HG03521 (cell line): ENCODE data around the gene DNAAF5.
A peak's percentile ranks its signal among the peaks of the same experiment; 100 is the strongest.

Source experiments
- ATAC-seq: cut with Tn5 transposase; IDR thresholded peaks from one replicate; pipeline ENCODE4 v1.9.1; 2021; ENCODE audit warnings: mild to moderate bottlenecking, moderate library complexity; ENCODE audit not compliant: unreplicated experiment

Gene DNAAF5

DNA sequence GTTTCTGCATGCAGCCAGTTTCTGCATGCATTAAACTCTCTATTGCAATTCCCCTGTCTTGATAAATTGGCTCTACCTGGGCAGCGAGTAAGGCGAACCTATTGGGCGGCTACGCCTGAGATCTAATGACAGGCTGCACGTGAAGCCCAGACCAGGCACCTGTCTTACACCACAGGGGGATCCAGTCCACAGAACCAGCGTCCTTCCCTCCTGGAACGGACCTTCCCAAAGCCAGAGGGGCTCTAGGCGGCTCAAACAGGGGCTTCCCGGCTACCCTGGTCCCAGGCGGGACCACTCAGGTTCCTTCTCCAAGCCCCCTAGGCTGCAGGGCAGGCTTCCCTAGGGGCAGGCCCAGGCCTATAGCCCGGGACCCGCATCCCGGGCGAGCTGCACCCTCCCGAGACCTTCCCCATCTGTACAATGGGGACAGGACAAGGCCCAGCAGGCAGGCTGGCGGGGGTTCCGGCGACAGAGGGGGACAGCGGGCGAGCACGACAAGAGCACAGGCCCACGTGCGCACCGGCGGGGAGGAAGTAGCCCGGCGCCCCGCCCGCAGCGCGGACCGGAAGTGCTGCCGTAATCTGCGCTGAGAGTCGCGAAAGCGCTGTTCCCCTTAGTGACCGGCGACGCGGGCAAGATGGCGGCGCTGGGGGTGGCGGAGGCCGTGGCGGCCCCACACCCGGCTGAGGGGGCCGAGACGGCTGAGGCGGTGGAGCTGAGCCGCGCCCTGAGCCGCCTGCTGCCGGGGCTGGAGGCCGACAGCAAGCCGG lies at the start of gene DNAAF5:
DNAAF5 (plus strand) TSS at position 616 of the 770 bp plus-strand sequence; CDS start at position 638, 22 bp downstream.
- ATAC-seq = peak; percentile 83

GRCh38 chr7:676972-677385 lies 49.5 kb upstream of the DNAAF5 start:
- no peak for ATAC-seq

DNA sequence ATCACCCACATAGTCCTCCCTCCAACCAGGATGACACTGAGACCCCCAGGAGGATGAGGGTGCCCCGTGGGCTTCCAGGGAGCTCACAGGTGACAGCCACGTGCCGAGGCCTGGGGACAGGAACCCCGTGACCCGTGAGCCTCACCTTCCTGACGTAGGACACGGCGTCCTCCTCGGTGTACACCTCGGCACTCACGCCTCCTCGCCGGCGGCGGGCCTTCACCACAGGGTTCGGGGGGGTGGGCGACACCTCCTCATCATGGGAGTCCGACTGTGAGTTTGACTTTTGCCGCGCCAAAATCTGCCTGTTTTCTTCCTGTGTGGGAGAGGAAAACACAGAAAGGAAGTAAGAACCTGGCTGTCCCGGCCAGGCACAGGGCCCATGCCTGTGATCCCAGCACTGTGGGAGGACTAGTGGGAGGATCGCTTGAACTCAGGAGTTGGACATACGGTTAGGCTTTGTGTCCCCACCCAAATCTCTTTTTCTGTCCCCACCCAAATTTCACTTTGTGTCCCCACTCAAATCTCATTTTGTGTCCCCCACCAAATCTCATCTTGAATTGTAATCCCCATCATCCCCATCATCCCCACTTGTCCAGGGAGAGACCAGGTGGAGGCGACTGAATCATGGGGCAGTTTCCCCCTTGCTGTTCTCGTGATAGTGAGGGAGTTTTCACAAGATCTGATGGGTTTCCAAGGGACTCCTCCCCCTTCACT lies 45.9 kb upstream of the DNAAF5 start:
- no peak for ATAC-seq

DNA sequence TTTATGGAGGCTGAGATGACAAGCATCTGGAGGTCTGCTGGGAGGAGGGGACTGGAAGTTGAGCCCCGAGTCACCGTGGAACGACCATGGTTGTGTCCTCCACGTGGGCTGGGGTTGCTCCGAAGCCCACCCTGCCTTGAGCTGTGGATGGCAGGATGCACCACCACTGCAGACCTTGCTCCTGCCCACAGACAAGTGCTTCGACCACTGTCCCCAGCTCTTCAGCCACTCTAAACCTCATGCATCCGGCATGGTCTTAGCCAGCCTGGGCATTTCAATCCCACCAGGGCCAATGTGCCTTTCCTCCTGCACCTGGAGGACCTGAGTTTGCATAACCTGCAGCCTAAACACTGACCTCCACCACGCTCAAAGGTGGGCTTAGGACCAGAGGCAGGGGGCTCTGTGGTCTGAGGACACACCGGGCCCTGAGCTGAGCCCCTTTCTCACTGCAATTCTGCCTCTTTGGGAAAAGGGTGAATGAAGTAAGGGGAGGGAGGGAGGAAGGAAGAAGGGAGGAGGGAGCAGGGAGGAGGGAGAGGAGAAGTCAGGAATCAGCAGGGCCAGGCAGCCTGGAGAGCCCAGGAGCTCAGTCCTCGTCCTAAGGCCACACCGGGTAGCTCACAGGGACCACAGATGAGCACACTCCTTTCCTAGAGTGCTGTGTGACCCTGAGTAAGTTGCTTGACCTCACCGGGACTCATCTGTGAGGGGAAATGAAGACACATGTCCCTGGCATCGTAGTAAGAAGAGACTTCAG lies 44.8 kb upstream of the DNAAF5 start:
- ATAC-seq = no peak

GRCh38 chr7:682810-683209 lies 43.7 kb upstream of the DNAAF5 start:
- no peak for ATAC-seq

DNA sequence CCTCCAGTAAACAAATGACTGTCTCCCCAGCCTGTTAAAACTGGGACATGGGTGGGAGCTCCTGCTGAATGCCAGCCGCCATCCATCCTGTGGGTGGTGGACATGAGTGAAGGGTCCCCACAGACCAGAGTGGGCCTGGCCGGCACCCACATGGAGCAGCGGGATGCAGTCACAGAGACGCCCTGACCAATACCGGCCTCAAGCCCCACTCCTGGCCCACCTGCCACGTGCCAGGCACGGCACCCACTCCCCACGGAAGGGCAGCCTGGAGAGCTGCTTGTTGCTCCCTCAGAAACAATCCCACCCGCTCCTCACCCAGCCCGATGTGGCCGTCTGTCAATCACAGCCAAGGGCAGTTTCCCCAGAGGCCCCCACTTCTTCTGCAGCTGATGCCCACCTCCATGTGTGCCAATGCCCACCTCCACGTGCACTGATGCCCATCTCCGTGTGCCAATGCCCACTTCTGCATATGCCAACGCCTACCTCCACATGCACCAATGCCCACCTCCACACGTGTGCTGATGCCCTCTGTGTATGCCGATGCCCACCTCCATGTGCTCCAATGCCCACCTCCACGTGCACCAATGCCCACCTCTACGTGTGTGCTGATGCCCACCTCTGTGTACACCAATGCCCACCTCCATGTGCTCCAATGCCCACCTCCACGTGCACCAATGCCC lies 42.8 kb upstream of the DNAAF5 start:
- ATAC-seq = no peak

GRCh38 chr7:684416-684815 lies 42.1 kb upstream of the DNAAF5 start:
- ATAC-seq = no peak

DNA sequence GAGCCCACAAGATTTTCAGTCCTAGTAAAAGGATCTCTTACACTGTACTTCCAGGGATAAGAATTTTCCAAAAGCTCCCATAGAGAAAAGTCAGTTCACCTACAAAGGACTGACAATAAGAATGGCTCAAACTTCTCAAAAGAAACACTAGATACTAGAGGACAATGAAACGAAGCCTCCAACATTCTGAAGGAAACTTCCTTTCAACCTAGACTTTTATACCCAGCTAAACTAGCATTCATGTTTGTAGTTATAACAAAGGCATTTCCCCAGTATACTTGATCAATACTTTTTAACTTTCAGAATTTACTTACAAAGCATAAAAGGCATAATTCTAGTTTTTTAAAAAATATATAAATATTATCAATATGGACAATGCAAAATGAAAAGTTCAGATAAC lies 41.0 kb upstream of the DNAAF5 start:
- ATAC-seq = no peak

DNA sequence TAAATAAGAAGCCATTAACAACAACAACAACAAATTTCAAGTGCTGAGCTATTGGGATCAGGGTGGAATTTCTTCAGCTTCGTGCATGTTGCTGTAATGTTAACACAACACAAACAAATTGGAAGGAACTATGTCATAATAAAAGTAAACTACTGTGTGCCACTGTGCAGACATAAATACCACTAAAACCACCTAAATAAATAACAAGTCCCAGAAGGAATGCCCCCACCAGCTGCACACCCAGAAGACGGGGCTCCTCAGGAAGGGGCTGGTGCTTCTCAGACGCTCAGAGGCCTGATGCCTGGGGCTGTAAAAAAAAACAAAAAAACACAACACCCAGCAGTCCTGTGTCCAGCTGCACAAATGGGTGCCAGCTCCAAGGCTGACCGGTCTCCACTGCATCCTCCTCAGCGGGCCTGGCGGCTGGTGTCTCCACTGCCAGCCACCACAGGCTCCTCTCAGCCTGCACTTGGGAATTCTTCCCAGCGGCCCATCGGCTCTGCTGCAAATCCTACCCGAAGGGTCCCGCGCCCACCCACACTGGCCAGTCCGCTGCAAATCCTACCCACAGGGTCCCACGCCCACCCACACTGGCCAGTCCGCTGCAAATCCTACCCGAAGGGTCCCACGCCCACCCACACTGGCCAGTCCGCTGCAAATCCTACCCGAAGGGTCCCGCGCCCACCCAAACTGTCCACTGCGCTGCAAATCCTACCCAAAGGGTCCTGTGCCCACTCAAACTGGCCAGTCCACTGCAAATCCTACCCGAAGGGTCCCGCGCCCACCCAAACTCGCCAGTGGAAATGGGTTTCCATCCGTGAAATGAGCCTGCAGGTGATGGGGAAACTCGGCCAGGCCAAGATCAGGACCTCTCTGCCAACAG lies 35.8 kb upstream of the DNAAF5 start:
- no peak for ATAC-seq

- ATAC-seq = no peak
Measured at GRCh38 chr7:691361-692045, 35.0 kb upstream of the DNAAF5 start.

- ATAC-seq = no peak
Measured at GRCh38 chr7:693280-693679, 33.2 kb upstream of the DNAAF5 start.

- ATAC-seq = no peak
Measured at GRCh38 chr7:696426-696811, 30.1 kb upstream of the DNAAF5 start.

GRCh38 chr7:696812-697551 lies 29.5 kb upstream of the DNAAF5 start:
- ATAC-seq = no peak

- ATAC-seq = no peak
Measured at GRCh38 chr7:698515-699475, 27.7 kb upstream of the DNAAF5 start.

GRCh38 chr7:699476-700170 lies 26.9 kb upstream of the DNAAF5 start:
- no peak for ATAC-seq

DNA sequence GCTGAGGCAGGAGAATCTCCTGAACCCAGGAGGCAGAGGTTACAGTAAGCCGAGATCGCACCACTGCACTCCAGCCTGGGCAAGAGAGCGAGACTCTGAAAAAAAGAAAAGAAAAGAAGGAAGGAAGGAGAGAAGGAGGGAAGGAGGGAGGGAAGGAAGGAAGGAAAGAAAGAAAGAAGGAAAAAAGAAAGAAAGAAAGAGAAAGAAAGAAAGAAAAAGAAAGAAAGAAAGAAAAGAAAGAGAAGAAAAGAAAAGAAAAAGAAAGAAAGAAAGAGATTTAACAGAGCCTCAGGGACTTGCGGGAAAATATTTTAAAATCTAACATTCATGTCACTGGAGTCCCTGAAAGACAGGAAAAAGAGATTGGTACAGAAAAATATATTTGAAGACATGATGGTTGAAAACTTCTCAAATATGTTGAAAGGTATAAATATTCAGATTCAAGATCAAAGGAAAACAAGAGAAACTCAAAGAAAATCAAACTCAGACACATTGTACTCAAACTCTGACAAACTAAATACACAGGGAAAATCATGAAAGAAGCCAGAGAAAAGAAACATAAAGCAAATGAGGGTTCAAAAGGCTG lies 25.3 kb upstream of the DNAAF5 start:
- ATAC-seq = no peak

- ATAC-seq = no peak
Measured at GRCh38 chr7:703049-703448, 23.4 kb upstream of the DNAAF5 start.
